ENCODE data around the gene CPLANE2. TPM values are rescaled to one million over a fixed set of nuclear protein-coding genes. Genes with fewer than 3 reads are reported as not detected.

CPLANE2 gene
- total and polyA plus RNA-seq, 2 of the 4 experiments (the other 2 are of a cell fraction) = 3.2 to 5.8 TPM

DNA sequence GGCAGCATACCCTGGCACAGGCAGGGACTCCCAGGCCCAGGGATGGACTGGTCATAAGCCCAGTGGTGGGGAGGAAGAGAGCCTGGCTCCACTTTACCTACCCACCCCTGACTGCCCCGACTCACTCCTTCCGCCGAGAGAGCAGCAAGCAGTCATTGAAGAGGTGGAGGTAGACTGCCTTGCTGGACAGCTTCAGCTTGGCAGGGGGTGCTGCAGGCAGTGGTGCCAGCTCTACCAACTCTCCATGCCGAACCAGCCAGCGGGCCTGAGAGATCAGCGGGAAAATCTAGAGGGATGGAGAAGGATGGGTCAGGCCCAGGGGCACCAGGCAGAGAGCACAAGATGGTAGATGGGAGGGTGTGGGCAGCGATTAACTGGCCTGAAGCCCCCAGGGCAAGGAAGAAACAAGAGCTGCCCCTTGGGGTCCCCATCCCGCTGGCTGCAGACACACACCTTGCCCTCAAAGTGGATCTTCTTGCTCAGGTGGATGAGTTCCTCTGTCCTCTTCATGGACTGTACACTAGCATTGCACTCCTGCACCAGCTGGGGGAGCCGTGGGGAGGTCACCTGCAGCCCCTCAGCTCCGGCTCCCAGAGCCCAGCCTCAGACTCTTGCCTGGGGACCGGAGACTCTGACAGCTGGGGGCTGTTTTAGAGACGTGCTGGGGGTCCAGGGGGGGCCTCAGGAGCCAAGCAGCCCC lies 32.2 kb downstream of the CPLANE2 start:
- ATAC-seq (ENCODE audit: low read depth) (no peak), DNase-seq (no peak)
- peak overlapping the region; percentile 84; the same call in 1 of the 2 replicates for H2AK5ac ChIP-seq (ENCODE audit: low read depth, low read length)
- H2BK20ac ChIP-seq (ENCODE audit: low read depth, low read length) = no peak overlapping the region
- intact Hi-C loops (cut with micrococcal nuclease) = loop anchor here (5.0 kb wide), 2 partner anchors 38 to 163 kb away; partner anchors contain the start of gene SZRD1
- in situ Hi-C loops (cut with MboI; ENCODE audit: low sequenced_read_pairs) = no loop called here
- ChIA-PET CTCF (interaction anchor here (1.4 kb wide), 1 partner anchor 40 kb away, joined by 5 read pairs; no protein-coding TSS in a partner anchor), POLR2A (ENCODE audit: unreplicated experiment) (no interaction called here)
- peaks cover 6% of the 10 kb centered on the region; the same call in 1 of the 2 replicates for H3K9me1 ChIP-seq (ENCODE audit: insufficient read depth, low read length)
- peak overlapping the region; percentile 60 for H2AK9ac ChIP-seq (replicated peaks; ENCODE audit: low read depth, low read length, poor library complexity)
- no peak overlapping the region for H4K8ac ChIP-seq (ENCODE audit: low read depth in 2 of 2, low read length in 2 of 2)
- no peaks in the 10 kb centered on the region for H3K27me3 ChIP-seq (ENCODE audit: control insufficient read depth, insufficient read depth, low read length)
- no peak overlapping the region for H3K18ac ChIP-seq (ENCODE audit: low read depth, low read length)
- no peak overlapping the region for H2BK15ac ChIP-seq (ENCODE audit: low read depth, low read length)
- H3K27ac ChIP-seq (ENCODE audit: insufficient read depth, low read length) = no peak overlapping the region
- no peak overlapping the region for H2BK120ac ChIP-seq (ENCODE audit: low read depth, low read length)
- peaks cover 2% of the 10 kb centered on the region for H3K36me3 ChIP-seq (ENCODE audit: control insufficient read depth, insufficient read depth, low read length)
- no TSS peak for BruUV-seq (replicated peaks)
- dilution Hi-C loops (cut with HindIII; ENCODE audit: low sequenced_read_pairs, unreplicated experiment) = no loop called here
- H2BK5ac ChIP-seq (ENCODE audit: low read depth, low read length, poor library complexity, severe bottlenecking) = no peak overlapping the region
- H4K5ac ChIP-seq (ENCODE audit: low read depth, low read length) = no peak overlapping the region
- WGBS, 2 experiments (ENCODE audit: extremely low coverage in 2 of 2, insufficient read length in 1 of 2) = no CpG with 5 or more reads among the region's 12 CpGs
- H3K4me2 ChIP-seq (ENCODE audit: low read depth, low read length) = no peak overlapping the region
- no peaks in the 10 kb centered on the region; the same call in 1 of the 2 replicates for H4K20me1 ChIP-seq (ENCODE audit: insufficient read depth, low read length)
- H2AFZ ChIP-seq (replicated peaks; ENCODE audit: low read length, poor library complexity) = no peak overlapping the region
- no peak for TF ChIP-seq RFX5 (IDR thresholded peaks at IDR 0.05; ENCODE audit: low read depth, low read length)
- peak; percentile 16; the same call in 1 of the 2 replicates for TF ChIP-seq SMC3 (IDR thresholded peaks at IDR 0.05; ENCODE audit: low read depth, low read length)
- peak; percentile 31 for TF ChIP-seq RAD21 (IDR thresholded peaks at IDR 0.05; ENCODE audit: low read length)
- TF ChIP-seq, protein P1, sequence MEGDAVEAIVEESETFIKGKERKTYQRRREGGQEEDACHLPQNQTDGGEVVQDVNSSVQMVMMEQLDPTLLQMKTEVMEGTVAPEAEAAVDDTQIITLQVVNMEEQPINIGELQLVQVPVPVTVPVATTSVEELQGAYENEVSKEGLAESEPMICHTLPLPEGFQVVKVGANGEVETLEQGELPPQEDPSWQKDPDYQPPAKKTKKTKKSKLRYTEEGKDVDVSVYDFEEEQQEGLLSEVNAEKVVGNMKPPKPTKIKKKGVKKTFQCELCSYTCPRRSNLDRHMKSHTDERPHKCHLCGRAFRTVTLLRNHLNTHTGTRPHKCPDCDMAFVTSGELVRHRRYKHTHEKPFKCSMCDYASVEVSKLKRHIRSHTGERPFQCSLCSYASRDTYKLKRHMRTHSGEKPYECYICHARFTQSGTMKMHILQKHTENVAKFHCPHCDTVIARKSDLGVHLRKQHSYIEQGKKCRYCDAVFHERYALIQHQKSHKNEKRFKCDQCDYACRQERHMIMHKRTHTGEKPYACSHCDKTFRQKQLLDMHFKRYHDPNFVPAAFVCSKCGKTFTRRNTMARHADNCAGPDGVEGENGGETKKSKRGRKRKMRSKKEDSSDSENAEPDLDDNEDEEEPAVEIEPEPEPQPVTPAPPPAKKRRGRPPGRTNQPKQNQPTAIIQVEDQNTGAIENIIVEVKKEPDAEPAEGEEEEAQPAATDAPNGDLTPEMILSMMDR (conservative IDR thresholded peaks at IDR 0.05; ENCODE audit: low read depth, low read length) = peak; percentile 30
- peaks cover 9% of the 10 kb centered on the region for H3K4me1 ChIP-seq (ENCODE audit: control insufficient read depth, insufficient read depth, low read length)
- no peak overlapping the region for H3K56ac ChIP-seq (ENCODE audit: extremely low read depth, insufficient read depth, low read length)
- no peak overlapping the region for H3K23ac ChIP-seq (ENCODE audit: low read depth, low read length)
- no peak overlapping the region; the same call in 1 of the 2 replicates for H3K4ac ChIP-seq (ENCODE audit: low read depth, low read length)
- peaks cover 7 to 21% of the 10 kb centered on the region in 2 experiments; a peak in 3 of 4 replicates for H3K79me1 ChIP-seq (ENCODE audit: low read depth in 1 of 2, low read length in 2 of 2)
- H4K91ac ChIP-seq (ENCODE audit: insufficient read depth, low read depth, low read length) = no peak overlapping the region
- no peaks in the 10 kb centered on the region for H3K9me3 ChIP-seq (ENCODE audit: control insufficient read depth, insufficient read depth, low read length)
- H3K4me3 ChIP-seq (ENCODE audit: insufficient read depth, low read depth, low read length) = no peak overlapping the region
- no peak overlapping the region for H3K14ac ChIP-seq (replicated peaks; ENCODE audit: low read depth, low read length)
- H3K9ac ChIP-seq (ENCODE audit: low read depth, low read length) = no peak overlapping the region

Data from IMR-90 (cell line).